Calu3 (cell line): ENCODE data around the gene DUSP14. TPM values are rescaled to one million over a fixed set of nuclear protein-coding genes. Genes with fewer than 3 reads are reported as not detected.

Experiments
- BruUV-seq: library from RNA; stranded (reverse); fragments of 400-500 nt; replicated peaks from 2 replicates; lab custom pipeline; 2021; lab: Mats Ljungman, UMichigan
- CTCF ChIA-PET: fragments of 300-600 bp; sonication (Branson Sonifier 250); formaldehyde crosslinking; loops from one replicate; lab custom pipeline; 2022; ENCODE audit warnings: antibody characterized with exemption; lab: Charles Lee
- DNase-seq: peaks from one replicate; pipeline ENCODE4 v3.0.0; 2022
- H3K27ac Mint-ChIP-seq: one replicate; pipeline ENCODE4 v1.8.0; 2022; ENCODE audit warnings: mixed read lengths; ENCODE audit not compliant: unreplicated experiment
- H3K27me3 Mint-ChIP-seq: one replicate; pipeline ENCODE4 v1.8.0; 2022; ENCODE audit warnings: mixed read lengths; ENCODE audit not compliant: unreplicated experiment
- H3K36me3 Mint-ChIP-seq: one replicate; pipeline ENCODE4 v1.8.0; 2022; ENCODE audit warnings: mild to moderate bottlenecking, moderate library complexity, mixed read lengths; ENCODE audit not compliant: insufficient read depth, unreplicated experiment
- H3K4me1 Mint-ChIP-seq: one replicate; pipeline ENCODE4 v1.8.0; 2022; ENCODE audit warnings: mild to moderate bottlenecking, low read depth, mixed read lengths; ENCODE audit not compliant: unreplicated experiment
- H3K4me3 Mint-ChIP-seq: one replicate; pipeline ENCODE4 v1.8.0; 2022; ENCODE audit warnings: mild to moderate bottlenecking, low read depth, moderate library complexity, mixed read lengths; ENCODE audit not compliant: unreplicated experiment
- H3K9me3 Mint-ChIP-seq: one replicate; pipeline ENCODE4 v1.8.0; 2022; ENCODE audit warnings: low read depth, mixed read lengths; ENCODE audit not compliant: unreplicated experiment
- intact Hi-C: fragments of 100-400 bp; cut with micrococcal nuclease; formaldehyde crosslinking; loops from one replicate; pipeline ENCODE4 v1.10.0; 2022; ENCODE audit not compliant: unreplicated experiment
- total RNA-seq: library from RNA; stranded (reverse); gene quantifications from 2 replicates; pipeline ENCODE4 v1.2.3, GENCODE V29; 2022
- TF ChIP-seq, protein P1 (sequence below): fragments of 200-600 bp; IDR thresholded peaks from one replicate; pipeline ENCODE4 v1.8.0; 2022; ENCODE audit warnings: antibody characterized with exemption; ENCODE audit not compliant: unreplicated experiment

The DUSP14 gene
- total RNA-seq, 1 experiment from 2014 or later, result 75.2 TPM

GRCh38 chr17:37494971-37495370, 5.3 kb downstream of the DUSP14 start:
- CTCF ChIA-PET, result interaction anchor here (0.6 to 1.4 kb wide), 3 partner anchors 28 to 1956 kb away, joined by 3 to 6 read pairs (median 3); partner anchors contain the start of gene MED1
- no TSS peak for BruUV-seq
- Mint-ChIP-seq H3K9me3 (no peaks in the 10 kb centered on the region), H3K27me3 (no peaks in the 10 kb centered on the region), H3K27ac (no peak overlapping the region), H3K36me3 (peaks cover 23% of the 10 kb centered on the region), H3K4me1 (peaks cover 46% of the 10 kb centered on the region), H3K4me3 (no peak overlapping the region)
- DNase-seq, result no peak
- TF ChIP-seq, protein P1, sequence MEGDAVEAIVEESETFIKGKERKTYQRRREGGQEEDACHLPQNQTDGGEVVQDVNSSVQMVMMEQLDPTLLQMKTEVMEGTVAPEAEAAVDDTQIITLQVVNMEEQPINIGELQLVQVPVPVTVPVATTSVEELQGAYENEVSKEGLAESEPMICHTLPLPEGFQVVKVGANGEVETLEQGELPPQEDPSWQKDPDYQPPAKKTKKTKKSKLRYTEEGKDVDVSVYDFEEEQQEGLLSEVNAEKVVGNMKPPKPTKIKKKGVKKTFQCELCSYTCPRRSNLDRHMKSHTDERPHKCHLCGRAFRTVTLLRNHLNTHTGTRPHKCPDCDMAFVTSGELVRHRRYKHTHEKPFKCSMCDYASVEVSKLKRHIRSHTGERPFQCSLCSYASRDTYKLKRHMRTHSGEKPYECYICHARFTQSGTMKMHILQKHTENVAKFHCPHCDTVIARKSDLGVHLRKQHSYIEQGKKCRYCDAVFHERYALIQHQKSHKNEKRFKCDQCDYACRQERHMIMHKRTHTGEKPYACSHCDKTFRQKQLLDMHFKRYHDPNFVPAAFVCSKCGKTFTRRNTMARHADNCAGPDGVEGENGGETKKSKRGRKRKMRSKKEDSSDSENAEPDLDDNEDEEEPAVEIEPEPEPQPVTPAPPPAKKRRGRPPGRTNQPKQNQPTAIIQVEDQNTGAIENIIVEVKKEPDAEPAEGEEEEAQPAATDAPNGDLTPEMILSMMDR, result no peak
- intact Hi-C loops, result loop anchor here (1.0 to 5.0 kb wide), 2 partner anchors 11 to 88 kb away; partner anchors contain the start of genes ACACA and TADA2A

GRCh38 chr17:37500378-37500777, 10.7 kb downstream of the DUSP14 start:
- H3K27ac Mint-ChIP-seq, result no peak overlapping the region
- H3K36me3 Mint-ChIP-seq, result peaks cover 14% of the 10 kb centered on the region
- DNase-seq, result no peak
- intact Hi-C loops, result no loop called here
- H3K4me3 Mint-ChIP-seq, result no peak overlapping the region
- H3K27me3 Mint-ChIP-seq, result no peaks in the 10 kb centered on the region
- no peaks in the 10 kb centered on the region for H3K9me3 Mint-ChIP-seq
- BruUV-seq, result no TSS peak
- peaks cover 5% of the 10 kb centered on the region for H3K4me1 Mint-ChIP-seq
- TF ChIP-seq, protein P1, result no peak
- CTCF ChIA-PET, result interaction anchor here (0.6 to 0.9 kb wide), 3 partner anchors 17 to 1657 kb away, joined by 3 to 9 read pairs (median 3); no protein-coding TSS in a partner anchor

- intact Hi-C loops, result no loop called here
- Mint-ChIP-seq H3K27ac (no peak overlapping the region), H3K9me3 (no peaks in the 10 kb centered on the region), H3K36me3 (peaks cover 24% of the 10 kb centered on the region), H3K27me3 (no peaks in the 10 kb centered on the region), H3K4me3 (no peak overlapping the region), H3K4me1 (peaks cover 5% of the 10 kb centered on the region)
- TF ChIP-seq, protein P1, result no peak
- DNase-seq, result no peak
- CTCF ChIA-PET, result interaction anchor here (0.6 to 0.9 kb wide), 5 partner anchors 12 to 957 kb away, joined by 3 to 5 read pairs (median 4); partner anchors contain the start of gene GGNBP2
- no TSS peak for BruUV-seq
Observed at GRCh38 chr17:37502009-37502936, 12.6 kb downstream of the DUSP14 start.

GRCh38 chr17:37503148-37503547, 13.5 kb downstream of the DUSP14 start:
- intact Hi-C loops, result no loop called here
- Mint-ChIP-seq H3K36me3 (peaks cover 32% of the 10 kb centered on the region), H3K9me3 (no peaks in the 10 kb centered on the region), H3K27ac (no peak overlapping the region), H3K4me1 (peaks cover 5% of the 10 kb centered on the region), H3K4me3 (no peak overlapping the region), H3K27me3 (no peaks in the 10 kb centered on the region)
- DNase-seq, result no peak
- TF ChIP-seq, protein P1, result no peak
- BruUV-seq, result no TSS peak
- CTCF ChIA-PET, result interaction anchor here (0.6 to 0.9 kb wide), 2 partner anchors 11 to 164 kb away, joined by 3 to 5 read pairs; no protein-coding TSS in a partner anchor
